Sigmoid colon (tissue), 7 donors: Measurements from ENCODE around the gene PI4KB. TPM values are rescaled to one million over a fixed set of nuclear protein-coding genes. Genes with fewer than 3 reads are reported as not detected.
"Not testable (repeated sequence)": the region's sequence is repeated elsewhere in the genome, so short reads cannot be mapped to it uniquely, and the experiment has no call there.

Source experiments
- DNase-seq: peaks from one replicate; pipeline ENCODE4 v3.0.0-alpha.2; 2019
- H3K27ac ChIP-seq, 4 donors: fragments of 200-600 bp; sonication (generic); one replicate each; pipeline ENCODE4 v1.5.1; 2016 to 2019; ENCODE audit warnings: mild to moderate bottlenecking in 1 of 4
- H3K27me3 ChIP-seq, 3 donors: fragments of 200-600 bp; sonication (generic); one replicate each; pipeline ENCODE4 v1.5.1; 2019; ENCODE audit warnings: mild to moderate bottlenecking in 1 of 3
- H3K36me3 ChIP-seq, 4 donors: fragments of 200-600 bp; sonication (generic); one replicate each; pipeline ENCODE4 v1.5.1; 2016 to 2019
- H3K4me1 ChIP-seq, 4 donors: fragments of 200-600 bp; sonication (generic); one replicate each; pipeline ENCODE4 v1.5.1; 2017 to 2019
- H3K4me3 ChIP-seq, 4 donors: fragments of 200-600 bp; sonication (generic); one replicate each; pipeline ENCODE4 v1.5.1; 2017 to 2019; ENCODE audit warnings: mild to moderate bottlenecking in 2 of 4, moderate library complexity in 1 of 4
- H3K9me3 ChIP-seq, 4 donors: fragments of 200-600 bp in 3 of 4; sonication (generic) in 3 of 4; one replicate each; pipeline versions ENCODE4 v1.5.1 to v1.6.1; 2013 to 2019
- CTCF ChIP-seq, 4 experiments: fragments of 450-650 bp in 3 of 4; fragments of 200-600 bp in 1 of 4; IDR thresholded peaks; one replicate each; pipeline ENCODE4 v1.5.1; 2016 to 2019; ENCODE audit warnings: antibody characterized with exemption in 4 of 4, mild to moderate bottlenecking in 3 of 4, moderate library complexity in 2 of 4
- EP300 ChIP-seq, 4 donors: sonication (generic); formaldehyde crosslinking; IDR thresholded peaks; one replicate each; pipeline ENCODE4 v1.6.1; 2017; ENCODE audit warnings: antibody characterized with exemption in 4 of 4
- POLR2A ChIP-seq, 2 donors: fragments of 450-650 bp; IDR thresholded peaks; one replicate each; pipeline ENCODE4 v1.6.1; 2016; ENCODE audit warnings: antibody characterized with exemption in 2 of 2, mild to moderate bottlenecking in 2 of 2, moderate library complexity in 2 of 2
- POLR2AphosphoS5 ChIP-seq, 4 donors: sonication (generic); formaldehyde crosslinking; IDR thresholded peaks; one replicate each; pipeline ENCODE4 v1.6.1; 2017; ENCODE audit warnings: antibody characterized with exemption in 4 of 4
- WGBS, 2 donors: extraction: QIAGEN DNeasy Blood & Tissue Kit; methylation state at CpG; one replicate each; pipeline ENCODE4 v1.1.7; 2013; 5-methylcytosine and 5-hydroxymethylcytosine counted together
- intact Hi-C: fragments of 100-400 bp; cut with DNase I; formaldehyde crosslinking; loops from one replicate; pipeline ENCODE4 v1.15.1; 2023
- polyA plus RNA-seq, 3 donors: library from polyadenylated mRNA; stranded (reverse); fragments of 200-250 nt; gene quantifications; one replicate each; pipeline ENCODE4 v1.2.3, GENCODE V29; 2013
- total RNA-seq, 4 donors: library from RNA; depleted of rRNA; stranded (reverse); fragments of >200 nt; gene quantifications; one replicate each; pipeline ENCODE4 v1.1.0, GENCODE V29; 2016
- donor health status: healthy with polysubstance abuse.
- donor health status: Bipolar disorder and iron deficiency.
- donor health status: healthy.

PI4KB gene
- total and polyA plus RNA-seq, 7 donors = 25.2 to 75.2 (median 57.6) TPM

DNA sequence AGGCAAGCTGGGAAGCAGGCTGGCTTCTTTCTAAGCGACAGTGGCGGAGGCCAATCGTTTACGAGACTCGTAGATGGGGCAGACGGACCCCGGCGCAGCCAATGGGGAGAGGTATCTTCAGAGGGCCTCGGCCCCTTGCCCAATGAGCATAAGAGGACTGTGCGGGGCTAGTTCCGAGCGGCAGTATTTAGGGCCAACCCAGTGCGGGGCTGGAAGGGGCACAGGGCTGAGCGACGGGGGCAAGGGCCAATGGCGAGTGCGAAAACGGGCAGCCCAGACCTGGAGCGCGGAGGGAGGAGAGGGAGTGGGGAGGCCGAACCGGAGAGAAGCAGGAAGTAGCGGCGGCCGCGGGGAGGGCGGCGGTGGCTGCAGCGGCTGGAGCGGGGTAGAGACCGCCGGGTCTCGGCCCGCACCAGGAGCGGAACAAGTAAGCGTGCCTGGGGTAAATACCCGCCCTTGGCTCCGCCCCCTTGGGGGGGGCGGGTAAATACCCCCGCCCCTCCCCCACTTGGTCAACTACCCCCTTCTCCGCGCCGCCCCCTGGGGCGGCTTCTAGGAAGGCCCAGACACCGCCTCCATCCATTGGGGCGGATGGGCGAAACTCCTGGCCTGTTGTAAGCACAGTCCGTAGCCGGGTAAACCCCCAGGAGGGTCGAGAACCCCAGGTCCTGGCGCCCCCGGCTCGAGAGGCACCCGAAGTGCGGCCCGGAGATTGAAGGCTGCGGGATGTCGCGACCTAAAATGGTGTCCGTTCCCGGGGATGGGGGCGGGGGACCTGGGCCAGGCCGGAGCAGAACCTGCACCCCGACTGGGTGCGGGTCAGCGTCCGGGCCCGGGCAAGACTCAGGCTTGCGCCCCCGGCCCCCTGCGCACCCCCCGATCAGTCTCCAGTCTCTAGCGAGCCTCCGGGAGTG is 45.0 kb downstream of the PI4KB start, which contains the start of gene ZNF687:
Gene ZNF687, plus strand, starts transcription at position 331 of the 914 bp plus-strand sequence. CDS start 3,993 bp downstream, outside the sequence.
- WGBS, 2 donors = 0 to 1% methylated on average over 74 of the region's 74 CpGs

GRCh38 chr1:151281225-151281968 is 45.8 kb downstream of the PI4KB start:
- H3K4me1 ChIP-seq = peaks cover 2 to 22% (median 21%) of the 10 kb centered on the region in 4 donors
- peak overlapping the region; percentile 97 to 99 (median 98) for H3K27ac ChIP-seq
- intact Hi-C loops = loop anchor here (5.0 kb wide), 4 partner anchors 46 to 176 kb away; partner anchors contain the start of genes PI4KB, POGZ, PSMB4 and RFX5
- peak; percentile 99 for DNase-seq
- WGBS, 2 donors = 0% methylated on average over 48 of the region's 48 CpGs
- peak; percentile 20 to 45 for TF ChIP-seq POLR2A (IDR thresholded peaks at IDR 0.05)
- TF ChIP-seq EP300 (IDR thresholded peaks at IDR 0.05) = peak in 2 of 4 donors; percentile 34 to 39
- peak in 2 of 4 experiments; percentile 33 to 40 for TF ChIP-seq CTCF (IDR thresholded peaks at IDR 0.05)
- peak; percentile 57 to 83 (median 78) for TF ChIP-seq POLR2AphosphoS5 (IDR thresholded peaks at IDR 0.05)
- H3K9me3 ChIP-seq = no peaks in the 10 kb centered on the region
- H3K4me3 ChIP-seq = peak overlapping the region; percentile 73 to 84 (median 80)
- H3K27me3 ChIP-seq = no peaks in the 10 kb centered on the region
- H3K36me3 ChIP-seq = peaks cover 2 to 16% (median 7%) of the 10 kb centered on the region in 4 donors

More for the DNA sequence above, 45.0 kb downstream of the PI4KB start, which contains the start of gene ZNF687:
- Histone ChIP-seq H3K4me1 (peaks cover 2 to 22% (median 21%) of the 10 kb centered on the region in 4 donors), H3K4me3 (peak within 1 kb of the TSS; percentile 73 to 84 (median 80)), H3K27ac (peak within 1 kb of the TSS; percentile 97 to 99 (median 98)), H3K36me3 (peaks cover 10 to 24% (median 15%) of the 10 kb centered on the region in 4 donors), H3K9me3 (no peaks in the 10 kb centered on the region), H3K27me3 (no peaks in the 10 kb centered on the region)
- peak; percentile 60 to 86 for TF ChIP-seq POLR2A (IDR thresholded peaks at IDR 0.05)
- TF ChIP-seq EP300 (IDR thresholded peaks at IDR 0.05) = no peak
- no peak for TF ChIP-seq CTCF (IDR thresholded peaks at IDR 0.05)
- peak; percentile 71 to 91 (median 84) for TF ChIP-seq POLR2AphosphoS5 (IDR thresholded peaks at IDR 0.05)
- peak; percentile 100 for DNase-seq
- intact Hi-C loops = loop anchor here (5.0 kb wide), 4 partner anchors 45 to 175 kb away; partner anchors contain the start of genes PI4KB, POGZ, PSMB4 and RFX5

GRCh38 chr1:151277249-151277648 is 50.0 kb downstream of the PI4KB start:
- 62 to 74% methylated on average over 2 of the region's 2 CpGs for WGBS, 2 donors
- no peaks in the 10 kb centered on the region for H3K27me3 ChIP-seq
- H3K9me3 ChIP-seq = no peaks in the 10 kb centered on the region
- TF ChIP-seq POLR2A (IDR thresholded peaks at IDR 0.05) (no peak), CTCF (IDR thresholded peaks at IDR 0.05) (no peak), POLR2AphosphoS5 (IDR thresholded peaks at IDR 0.05) (no peak), EP300 (IDR thresholded peaks at IDR 0.05) (no peak)
- H3K27ac ChIP-seq = no peak overlapping the region
- no peak overlapping the region for H3K4me3 ChIP-seq
- H3K4me1 ChIP-seq = peaks cover 0 to 5% (median 5%) of the 10 kb centered on the region in 4 donors
- H3K36me3 ChIP-seq = peaks cover 0 to 6% (median 0%) of the 10 kb centered on the region in 4 donors
- intact Hi-C loops = no loop called here
- DNase-seq = no peak

DNA sequence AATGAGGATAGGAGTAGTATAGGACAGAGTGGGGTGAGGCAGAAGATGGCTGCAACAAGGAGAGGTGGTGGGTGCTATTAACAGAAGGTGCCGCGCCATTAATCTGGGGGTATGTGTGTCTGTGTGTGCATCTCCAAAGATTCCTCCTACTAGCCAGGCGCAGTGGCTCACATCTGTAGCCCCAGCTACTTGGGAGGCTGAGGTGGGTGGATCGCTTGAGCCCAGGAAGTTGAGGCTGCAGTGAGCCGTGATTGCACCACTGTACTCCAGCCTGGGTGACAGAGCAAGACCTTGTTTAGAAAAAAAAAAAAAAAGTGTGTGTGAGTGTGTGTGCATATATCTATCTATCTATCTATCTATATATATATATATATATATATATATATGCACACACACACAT is 51.9 kb downstream of the PI4KB start:
- H3K4me1 ChIP-seq, intact Hi-C loops, H3K27me3 ChIP-seq, DNase-seq, H3K4me3 ChIP-seq, H3K27ac ChIP-seq, H3K9me3 ChIP-seq: not testable (repeated sequence)
- 86 to 91% methylated on average over 5 of the region's 5 CpGs for WGBS, 2 donors
- H3K36me3 ChIP-seq = peaks cover 0 to 12% (median 0%) of the 10 kb centered on the region in 4 donors
